Measurements from ENCODE around the gene RSPH10B2. TPM values are rescaled to one million over a fixed set of nuclear protein-coding genes. Genes with fewer than 3 reads are reported as not detected.
"Not testable (repeated sequence)": the region's sequence is repeated elsewhere in the genome, so short reads cannot be mapped to it uniquely, and the experiment has no call there.

The RSPH10B2 gene
- total RNA-seq, 8 experiments from 2014 or later, result 0.46 to 5.1 (median 0.79) TPM

- H3K27ac ChIP-seq; in situ Hi-C loops (cut with MboI; ENCODE audit: low pct_unique_long_range_greater_than_20kb in 2 of 9, low sequenced_read_pairs in 9 of 9, unreplicated experiment in 9 of 9); H3K4me1 ChIP-seq (replicated peaks in 1 of 2); H3K4me3 ChIP-seq; ATAC-seq (replicated peaks in 6 of 8): not testable (repeated sequence)
- no CpG with 5 or more reads among the region's 8 CpGs for WGBS, 10 experiments
Observed at GRCh38 chr7:6798047-6798446, 44.1 kb downstream of the RSPH10B2 start.

- H3K4me3 ChIP-seq; ATAC-seq (replicated peaks in 6 of 8); H3K27ac ChIP-seq; H3K4me1 ChIP-seq (replicated peaks in 1 of 2); in situ Hi-C loops (cut with MboI; ENCODE audit: low pct_unique_long_range_greater_than_20kb in 2 of 9, low sequenced_read_pairs in 9 of 9, unreplicated experiment in 9 of 9): not testable (repeated sequence)
- WGBS, 10 experiments, result no CpG with 5 or more reads among the region's 12 CpGs
Observed at GRCh38 chr7:6799887-6800286, 46.0 kb downstream of the RSPH10B2 start.

GRCh38 chr7:6800331-6800730 lies 46.4 kb downstream of the RSPH10B2 start:
- no CpG with 5 or more reads among the region's 2 CpGs for WGBS, 10 experiments
- H3K4me1 ChIP-seq (replicated peaks in 1 of 2); H3K27ac ChIP-seq; in situ Hi-C loops (cut with MboI; ENCODE audit: low pct_unique_long_range_greater_than_20kb in 2 of 9, low sequenced_read_pairs in 9 of 9, unreplicated experiment in 9 of 9); H3K4me3 ChIP-seq; ATAC-seq (replicated peaks in 6 of 8): not testable (repeated sequence)

GRCh38 chr7:6807393-6807918 lies 53.6 kb downstream of the RSPH10B2 start:
- in situ Hi-C loops (cut with MboI; ENCODE audit: low pct_unique_long_range_greater_than_20kb in 2 of 9, low sequenced_read_pairs in 9 of 9, unreplicated experiment in 9 of 9); H3K4me1 ChIP-seq (replicated peaks in 1 of 2); ATAC-seq (replicated peaks in 6 of 8); H3K27ac ChIP-seq; H3K4me3 ChIP-seq: not testable (repeated sequence)
- WGBS, 10 experiments, result no CpG with 5 or more reads among the region's 4 CpGs

GRCh38 chr7:6807959-6808358 lies 54.1 kb downstream of the RSPH10B2 start:
- H3K4me1 ChIP-seq (replicated peaks in 1 of 2); H3K27ac ChIP-seq; ATAC-seq (replicated peaks in 6 of 8); H3K4me3 ChIP-seq; in situ Hi-C loops (cut with MboI; ENCODE audit: low pct_unique_long_range_greater_than_20kb in 2 of 9, low sequenced_read_pairs in 9 of 9, unreplicated experiment in 9 of 9): not testable (repeated sequence)
- no CpG with 5 or more reads among the region's 6 CpGs for WGBS, 10 experiments

GRCh38 chr7:6813011-6813410 lies 59.1 kb downstream of the RSPH10B2 start:
- WGBS, 10 experiments, result 100% methylated on average over 1 of the region's 2 CpGs; no CpG with 5 or more reads in 7 of the 10 experiments
- H3K4me3 ChIP-seq; ATAC-seq (replicated peaks in 6 of 8); in situ Hi-C loops (cut with MboI; ENCODE audit: low pct_unique_long_range_greater_than_20kb in 2 of 9, low sequenced_read_pairs in 9 of 9, unreplicated experiment in 9 of 9); H3K4me1 ChIP-seq (replicated peaks in 1 of 2); H3K27ac ChIP-seq: not testable (repeated sequence)

GRCh38 chr7:6815470-6815869 lies 61.6 kb downstream of the RSPH10B2 start:
- H3K4me3 ChIP-seq; H3K4me1 ChIP-seq (replicated peaks in 1 of 2); in situ Hi-C loops (cut with MboI; ENCODE audit: low pct_unique_long_range_greater_than_20kb in 2 of 9, low sequenced_read_pairs in 9 of 9, unreplicated experiment in 9 of 9); H3K27ac ChIP-seq: not testable (repeated sequence)
- ATAC-seq (replicated peaks in 6 of 8), result peak in 2 of 8 experiments; percentile 34 to 64
- WGBS, 10 experiments, result 70 to 80% methylated on average over 1 to 2 of the region's 7 CpGs; no CpG with 5 or more reads in 8 of the 10 experiments

GRCh38 chr7:6821622-6822021 lies 67.7 kb downstream of the RSPH10B2 start:
- WGBS, 10 experiments, result 71 to 98% (median 86%) methylated on average over 2 to 5 of the region's 6 CpGs; no CpG with 5 or more reads in 2 of the 10 experiments
- H3K4me1 ChIP-seq (replicated peaks in 1 of 2); in situ Hi-C loops (cut with MboI; ENCODE audit: low pct_unique_long_range_greater_than_20kb in 2 of 9, low sequenced_read_pairs in 9 of 9, unreplicated experiment in 9 of 9); H3K27ac ChIP-seq; H3K4me3 ChIP-seq; ATAC-seq (replicated peaks in 6 of 8): not testable (repeated sequence)

- ATAC-seq (replicated peaks in 6 of 8), result peak; percentile 61 to 77 (median 68)
- H3K27ac ChIP-seq; H3K4me1 ChIP-seq (replicated peaks in 1 of 2); in situ Hi-C loops (cut with MboI; ENCODE audit: low pct_unique_long_range_greater_than_20kb in 2 of 9, low sequenced_read_pairs in 9 of 9, unreplicated experiment in 9 of 9): not testable (repeated sequence)
- H3K4me3 ChIP-seq, result peak overlapping the region; percentile 24 to 46 (median 33)
- no CpG with 5 or more reads among the region's 42 CpGs for WGBS, 10 experiments
Observed at GRCh38 chr7:6825236-6826125, 71.6 kb downstream of the RSPH10B2 start.

- WGBS, 10 experiments, result 20% methylated on average over 8 of the region's 35 CpGs; no CpG with 5 or more reads in 9 of the 10 experiments
- H3K4me1 ChIP-seq (replicated peaks in 1 of 2); in situ Hi-C loops (cut with MboI; ENCODE audit: low pct_unique_long_range_greater_than_20kb in 2 of 9, low sequenced_read_pairs in 9 of 9, unreplicated experiment in 9 of 9): not testable (repeated sequence)
- peak; percentile 94 to 98 (median 96) for ATAC-seq (replicated peaks in 6 of 8)
- Histone ChIP-seq H3K27ac (peak within 1 kb of the TSS; percentile 73 to 91), H3K4me3 (peak within 1 kb of the TSS; percentile 38 to 74 (median 53))
Observed at GRCh38 chr7:6826151-6826550, 72.2 kb downstream of the RSPH10B2 start, which contains the start of gene CCZ1B. CCZ1B (minus strand) TSS chr7:6826275; CDS start chr7:6826197, 78 bp downstream.

- 83 to 86% methylated on average over 1 of the region's 12 CpGs; no CpG with 5 or more reads in 8 of the 10 experiments for WGBS, 10 experiments
- not testable (repeated sequence) for H3K4me3 ChIP-seq
Observed at GRCh38 chr7:6827180-6827579, 73.3 kb downstream of the RSPH10B2 start.

GRCh38 chr7:6829616-6830015 lies 75.7 kb downstream of the RSPH10B2 start:
- ATAC-seq (replicated peaks in 6 of 8); H3K4me3 ChIP-seq; H3K4me1 ChIP-seq (replicated peaks in 1 of 2); in situ Hi-C loops (cut with MboI; ENCODE audit: low pct_unique_long_range_greater_than_20kb in 2 of 9, low sequenced_read_pairs in 9 of 9, unreplicated experiment in 9 of 9); H3K27ac ChIP-seq: not testable (repeated sequence)
- WGBS, 10 experiments, result 70 to 89% (median 79%) methylated on average over 1 to 3 of the region's 5 CpGs; no CpG with 5 or more reads in 6 of the 10 experiments

More at GRCh38 chr7:6827180-6827579, 73.3 kb downstream of the RSPH10B2 start:
- H3K27ac ChIP-seq; H3K4me1 ChIP-seq (replicated peaks in 1 of 2); in situ Hi-C loops (cut with MboI; ENCODE audit: low pct_unique_long_range_greater_than_20kb in 2 of 9, low sequenced_read_pairs in 9 of 9, unreplicated experiment in 9 of 9): not testable (repeated sequence)
- ATAC-seq (replicated peaks in 6 of 8), result peak in 1 of 8 experiments; percentile 7

GRCh38 chr7:6830026-6830425 lies 76.1 kb downstream of the RSPH10B2 start:
- H3K4me3 ChIP-seq; H3K4me1 ChIP-seq (replicated peaks in 1 of 2); in situ Hi-C loops (cut with MboI; ENCODE audit: low pct_unique_long_range_greater_than_20kb in 2 of 9, low sequenced_read_pairs in 9 of 9, unreplicated experiment in 9 of 9); H3K27ac ChIP-seq; ATAC-seq (replicated peaks in 6 of 8): not testable (repeated sequence)
- 66 to 100% (median 83%) methylated on average over 1 to 5 of the region's 6 CpGs; no CpG with 5 or more reads in 2 of the 10 experiments for WGBS, 10 experiments
